Mucosa of descending colon (tissue), 3 donors: ENCODE results near the gene MAPK8IP3. TPM values are rescaled to one million over a fixed set of nuclear protein-coding genes. Genes with fewer than 3 reads are reported as not detected.
A peak's percentile ranks its signal among the peaks of the same experiment; 100 is the strongest.

ENCODE experiments used
- ATAC-seq: fragments of 200-7000 bp; cut with Tn5 transposase; one replicate; pipeline ENCODE4 v1.9.1; 2020; ENCODE audit warnings: mild to moderate bottlenecking, moderate library complexity
- DNase-seq, 3 donors: peaks; one replicate each; pipeline ENCODE4 v3.0.0-alpha.2; 2020
- H3K36me3 ChIP-seq: fragments of 200-600 bp; one replicate; pipeline ENCODE4 v1.8.0; 2021; ENCODE audit warnings: low read depth, mild to moderate bottlenecking
- H3K4me1 ChIP-seq: fragments of 200-600 bp; one replicate; pipeline ENCODE4 v1.8.0; 2021; ENCODE audit warnings: low read depth, mild to moderate bottlenecking
- H3K4me3 ChIP-seq: fragments of 200-600 bp; one replicate; pipeline ENCODE4 v1.8.0; 2021; ENCODE audit warnings: mild to moderate bottlenecking
- H3K9me3 ChIP-seq: fragments of 200-600 bp; one replicate; pipeline ENCODE4 v1.8.0; 2021; ENCODE audit warnings: mild to moderate bottlenecking
- intact Hi-C, 2 donors: fragments of 100-400 bp; cut with DNase I in 1 of 2; cut with micrococcal nuclease in 1 of 2; formaldehyde crosslinking; loops; one replicate each; pipeline versions ENCODE4 v1.11.0 to v1.11.1; 2022; cut with DNase I, micrococcal nuclease
- total RNA-seq, 3 donors: library from RNA; stranded (reverse); fragmentation: NEBNext Ultra II Directional in 2 of 3; extraction: Animal tissue kit (Norgen Biotek cat#: 25700) in 2 of 3; gene quantifications; one replicate each; pipeline versions ENCODE4 v1.2.1 to v1.2.4, GENCODE V29; 2021 to 2023
- TF ChIP-seq, protein P1 (sequence below): fragments of 200-600 bp; IDR thresholded peaks from one replicate; pipeline ENCODE4 v1.8.0; 2022; ENCODE audit warnings: antibody characterized with exemption, mild to moderate bottlenecking
- donor health status: DM: no; HTN: no; CAD: no; lungs with moderate emphysema.
- donor health status: DM: no; HTN: no; CAD: no.
- donor health status: DM: no; HTN: yes; CAD: no.

The MAPK8IP3 gene
- total RNA-seq, 3 donors from 2014 or later, result 76.2 to 82.5 (median 79.4) TPM

DNA sequence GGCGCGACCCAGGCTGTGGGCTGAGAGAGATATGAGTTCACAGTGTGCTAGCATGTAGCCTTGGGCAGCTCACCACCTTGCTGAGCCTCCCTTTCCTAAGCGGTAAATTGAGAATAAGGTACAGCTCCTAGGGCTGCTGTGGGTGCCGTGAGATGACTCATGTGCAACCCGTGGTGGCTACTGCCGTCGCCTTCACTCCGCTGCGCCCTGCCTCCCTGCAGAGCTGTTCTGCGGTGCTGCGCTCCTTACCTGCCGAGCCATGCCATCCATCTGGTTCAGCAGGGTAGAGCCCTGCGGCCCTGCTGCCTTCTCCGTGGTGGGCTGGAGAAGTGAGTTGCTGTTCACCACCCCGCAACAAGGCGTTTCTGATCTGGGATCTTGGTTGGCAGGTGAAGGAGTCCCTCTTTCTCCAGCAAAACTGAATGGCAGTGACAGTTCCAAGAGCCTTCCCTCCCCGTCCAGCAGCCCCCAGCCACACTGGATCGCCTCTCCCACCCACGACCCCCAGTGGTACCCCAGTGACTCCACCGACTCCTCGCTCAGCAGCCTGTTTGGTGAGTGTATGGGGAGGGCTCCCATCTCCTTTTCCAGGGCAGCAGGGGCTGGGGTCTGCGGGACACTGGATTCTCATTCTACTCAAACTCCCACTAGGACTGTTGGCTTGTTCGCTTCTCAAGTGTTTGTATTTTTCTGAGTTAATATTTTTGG is 37.2 kb upstream of the MAPK8IP3 start:
- TF ChIP-seq, protein P1, sequence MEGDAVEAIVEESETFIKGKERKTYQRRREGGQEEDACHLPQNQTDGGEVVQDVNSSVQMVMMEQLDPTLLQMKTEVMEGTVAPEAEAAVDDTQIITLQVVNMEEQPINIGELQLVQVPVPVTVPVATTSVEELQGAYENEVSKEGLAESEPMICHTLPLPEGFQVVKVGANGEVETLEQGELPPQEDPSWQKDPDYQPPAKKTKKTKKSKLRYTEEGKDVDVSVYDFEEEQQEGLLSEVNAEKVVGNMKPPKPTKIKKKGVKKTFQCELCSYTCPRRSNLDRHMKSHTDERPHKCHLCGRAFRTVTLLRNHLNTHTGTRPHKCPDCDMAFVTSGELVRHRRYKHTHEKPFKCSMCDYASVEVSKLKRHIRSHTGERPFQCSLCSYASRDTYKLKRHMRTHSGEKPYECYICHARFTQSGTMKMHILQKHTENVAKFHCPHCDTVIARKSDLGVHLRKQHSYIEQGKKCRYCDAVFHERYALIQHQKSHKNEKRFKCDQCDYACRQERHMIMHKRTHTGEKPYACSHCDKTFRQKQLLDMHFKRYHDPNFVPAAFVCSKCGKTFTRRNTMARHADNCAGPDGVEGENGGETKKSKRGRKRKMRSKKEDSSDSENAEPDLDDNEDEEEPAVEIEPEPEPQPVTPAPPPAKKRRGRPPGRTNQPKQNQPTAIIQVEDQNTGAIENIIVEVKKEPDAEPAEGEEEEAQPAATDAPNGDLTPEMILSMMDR, result no peak
- Histone ChIP-seq H3K9me3 (no peaks in the 10 kb centered on the region), H3K4me1 (no peaks in the 10 kb centered on the region), H3K4me3 (no peak overlapping the region), H3K36me3 (peaks cover 10% of the 10 kb centered on the region)
- DNase-seq (peak in 1 of 3 donors; percentile 25), ATAC-seq (no peak)
- intact Hi-C loops, result no loop called here

DNA sequence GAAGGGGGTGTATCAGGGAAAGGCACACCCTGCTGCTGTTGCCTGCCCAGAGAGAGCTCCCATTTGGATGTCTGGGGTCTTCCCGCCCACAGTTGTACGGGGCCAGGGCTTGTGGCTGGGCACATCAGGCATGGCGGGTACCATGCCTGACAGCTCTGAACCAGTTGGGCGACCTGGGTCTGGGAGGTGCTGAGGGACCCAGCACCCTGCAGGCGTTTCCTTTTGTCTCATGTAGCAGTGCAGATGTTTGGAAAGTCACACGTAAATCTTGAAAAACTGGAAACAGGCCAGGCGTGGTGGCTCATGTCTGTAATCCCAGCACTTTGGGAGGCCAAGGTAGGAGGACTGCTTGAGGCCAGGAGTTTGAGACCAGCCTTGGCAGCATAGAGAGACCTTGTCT is 36.3 kb upstream of the MAPK8IP3 start:
- intact Hi-C loops, result no loop called here
- ATAC-seq (no peak), DNase-seq (peak in 1 of 3 donors; percentile 22)
- H3K9me3 ChIP-seq, result no peaks in the 10 kb centered on the region
- H3K4me3 ChIP-seq, result no peak overlapping the region
- H3K4me1 ChIP-seq, result no peaks in the 10 kb centered on the region
- TF ChIP-seq, protein P1, result no peak
- peaks cover 10% of the 10 kb centered on the region for H3K36me3 ChIP-seq

DNA sequence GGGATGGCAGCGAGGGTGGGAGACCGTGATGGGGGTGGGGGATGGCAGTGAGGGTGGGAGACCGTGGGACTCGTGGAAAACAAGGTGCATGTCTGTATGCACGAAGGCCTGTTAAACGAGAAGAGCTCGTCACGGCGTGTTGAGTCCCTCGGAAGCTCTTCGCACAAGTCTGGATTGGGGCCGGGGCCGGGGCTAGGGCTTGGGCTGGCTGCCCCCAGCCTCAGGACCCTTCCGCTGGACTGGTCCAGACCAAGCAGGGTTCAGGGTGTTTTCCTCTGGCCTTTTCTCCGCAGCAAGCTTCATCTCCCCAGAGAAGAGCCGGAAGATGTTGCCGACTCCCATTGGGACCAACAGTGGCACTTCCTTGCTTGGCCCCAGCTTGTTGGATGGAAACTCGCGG is 35.6 kb upstream of the MAPK8IP3 start:
- ATAC-seq (no peak), DNase-seq (peak in 1 of 3 donors; percentile 33)
- Histone ChIP-seq H3K9me3 (no peaks in the 10 kb centered on the region), H3K4me3 (no peak overlapping the region), H3K4me1 (no peaks in the 10 kb centered on the region), H3K36me3 (peaks cover 10% of the 10 kb centered on the region)
- intact Hi-C loops, result no loop called here
- TF ChIP-seq, protein P1, result no peak

DNA sequence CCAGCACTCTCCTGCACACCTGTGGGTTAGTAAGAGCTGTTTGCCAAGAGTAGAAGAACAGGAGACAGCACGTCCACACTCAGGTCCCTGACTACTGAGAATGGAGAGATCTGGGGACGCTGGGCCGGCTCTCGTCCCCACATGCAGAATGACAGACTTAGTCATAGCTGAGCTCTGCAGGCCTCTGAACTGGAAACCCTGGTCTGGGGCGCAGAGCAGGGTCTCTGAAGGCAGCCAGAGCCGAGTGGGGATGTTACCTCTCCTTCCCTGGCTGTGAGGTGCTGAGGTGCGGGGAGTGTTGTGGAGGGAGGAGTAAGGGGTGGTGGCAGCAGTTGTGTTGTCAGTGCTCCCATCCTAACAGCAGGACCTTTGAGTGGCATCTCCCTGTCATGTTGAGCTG is 35.1 kb upstream of the MAPK8IP3 start:
- Histone ChIP-seq H3K9me3 (no peaks in the 10 kb centered on the region), H3K4me3 (no peak overlapping the region), H3K36me3 (peaks cover 10% of the 10 kb centered on the region), H3K4me1 (no peaks in the 10 kb centered on the region)
- TF ChIP-seq, protein P1, result no peak
- no peak for DNase-seq
- intact Hi-C loops, result no loop called here
- no peak for ATAC-seq

DNA sequence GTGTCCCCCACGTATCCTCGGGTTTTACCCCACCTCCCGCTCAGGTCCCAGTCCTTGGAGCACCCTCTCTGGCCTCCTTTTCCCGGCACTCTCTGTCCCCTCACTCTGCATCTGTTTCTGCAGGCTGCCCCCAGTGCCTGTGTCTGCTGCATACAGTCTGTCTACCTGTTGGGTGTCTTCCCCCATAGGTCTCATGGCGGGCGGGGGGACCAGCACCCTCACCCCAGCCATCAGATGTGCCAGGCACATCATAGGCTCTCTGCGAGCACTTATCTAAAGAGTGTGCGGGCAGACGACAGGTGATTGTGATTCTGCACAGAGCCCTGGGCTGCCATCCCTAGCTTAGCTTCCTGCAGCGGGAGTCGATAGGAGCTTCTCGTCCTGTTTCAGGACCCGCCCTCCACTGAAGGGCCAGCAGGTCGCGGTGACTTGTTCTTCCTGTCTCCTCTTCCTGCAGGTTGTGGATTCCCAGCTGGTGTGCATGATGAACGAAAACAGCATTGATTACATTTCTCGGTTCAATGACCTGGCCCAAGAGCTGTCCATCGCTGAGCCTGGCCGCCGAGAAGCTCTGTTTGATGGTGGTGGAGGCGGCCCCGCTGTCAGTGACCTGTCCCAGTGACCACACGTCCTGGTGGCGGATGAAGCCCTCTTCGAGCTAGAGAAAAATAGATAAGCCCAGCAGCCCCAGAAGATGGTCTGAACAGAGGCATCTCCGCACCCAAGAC is 32.4 kb upstream of the MAPK8IP3 start:
- DNase-seq (no peak), ATAC-seq (no peak)
- intact Hi-C loops, result no loop called here
- TF ChIP-seq, protein P1, result no peak
- Histone ChIP-seq H3K36me3 (no peaks in the 10 kb centered on the region), H3K9me3 (no peaks in the 10 kb centered on the region), H3K4me1 (peaks cover 3% of the 10 kb centered on the region), H3K4me3 (no peak overlapping the region)
